Endothelial cell (in vitro differentiated cells): Measurements from ENCODE around the gene LMTK3. TPM values are rescaled to one million over a fixed set of nuclear protein-coding genes. Genes with fewer than 3 reads are reported as not detected.
"Not testable (repeated sequence)": the region's sequence is repeated elsewhere in the genome, so short reads cannot be mapped to it uniquely, and the experiment has no call there.

Experiments
- DNase-seq: peaks from one replicate; pipeline ENCODE4 v3.0.0; 2021; ENCODE audit warnings: low spot score
- H3K27ac Mint-ChIP-seq: one replicate; pipeline ENCODE4 v1.8.0; 2021; ENCODE audit warnings: mixed read lengths, inconsistent platforms; ENCODE audit not compliant: unreplicated experiment
- H3K27me3 Mint-ChIP-seq: one replicate; pipeline ENCODE4 v1.8.0; 2021; ENCODE audit warnings: mild to moderate bottlenecking, moderate library complexity, mixed read lengths, inconsistent platforms; ENCODE audit not compliant: unreplicated experiment
- H3K36me3 Mint-ChIP-seq: one replicate; pipeline ENCODE4 v1.8.0; 2021; ENCODE audit warnings: mild to moderate bottlenecking, low read depth, mixed read lengths, inconsistent platforms; ENCODE audit not compliant: unreplicated experiment
- H3K4me1 Mint-ChIP-seq: one replicate; pipeline ENCODE4 v1.8.0; 2021; ENCODE audit warnings: mild to moderate bottlenecking, mixed read lengths, inconsistent platforms; ENCODE audit not compliant: unreplicated experiment
- H3K4me3 Mint-ChIP-seq: one replicate; pipeline ENCODE4 v1.8.0; 2021; ENCODE audit warnings: mild to moderate bottlenecking, mixed read lengths, inconsistent platforms; ENCODE audit not compliant: unreplicated experiment
- H3K9me3 Mint-ChIP-seq: one replicate; pipeline ENCODE4 v1.8.0; 2021; ENCODE audit warnings: mixed read lengths, inconsistent platforms; ENCODE audit not compliant: unreplicated experiment
- total RNA-seq: library from RNA; stranded (reverse); fragmentation: NEBNext Ultra II Directional; extraction: Animal tissue kit (Norgen Biotek cat#: 25700); gene quantifications from one replicate; pipeline ENCODE4 v1.2.1, GENCODE V29; 2021; ENCODE audit not compliant: unreplicated experiment
- TF ChIP-seq, protein P1 (sequence below): fragments of 200-600 bp; sonication (generic); IDR thresholded peaks from one replicate; pipeline ENCODE4 v1.5.0; 2021; ENCODE audit warnings: antibody characterized with exemption; ENCODE audit not compliant: unreplicated experiment

The LMTK3 gene
- total RNA-seq, 1 donor from 2014 or later: 3.0 TPM

DNA sequence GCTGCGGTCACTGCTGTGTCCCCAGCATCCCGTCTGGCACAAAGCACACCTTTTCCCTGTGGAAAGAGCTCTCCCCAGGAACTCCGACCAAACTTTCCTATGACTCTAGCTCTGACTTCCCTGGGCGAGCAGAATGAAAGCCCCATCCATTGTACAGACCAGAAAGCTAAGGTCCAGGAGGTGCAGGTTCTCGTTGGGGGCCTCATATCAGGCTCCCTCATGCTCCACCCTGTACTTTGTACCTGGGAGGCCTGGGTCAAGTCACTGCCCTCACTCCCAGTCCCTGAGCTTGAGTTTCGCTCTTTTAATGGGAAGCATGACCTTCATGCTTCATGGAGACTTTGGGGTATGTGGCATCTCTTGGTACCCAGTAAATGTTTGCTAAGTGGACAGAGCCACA, 24.1 kb downstream of the LMTK3 start:
- no peak for DNase-seq
- Mint-ChIP-seq H3K36me3 (no peaks in the 10 kb centered on the region), H3K27me3 (peaks cover 23% of the 10 kb centered on the region), H3K9me3 (no peaks in the 10 kb centered on the region), H3K4me3 (no peak overlapping the region), H3K4me1 (peaks cover 20% of the 10 kb centered on the region), H3K27ac (no peak overlapping the region)
- TF ChIP-seq, protein P1, sequence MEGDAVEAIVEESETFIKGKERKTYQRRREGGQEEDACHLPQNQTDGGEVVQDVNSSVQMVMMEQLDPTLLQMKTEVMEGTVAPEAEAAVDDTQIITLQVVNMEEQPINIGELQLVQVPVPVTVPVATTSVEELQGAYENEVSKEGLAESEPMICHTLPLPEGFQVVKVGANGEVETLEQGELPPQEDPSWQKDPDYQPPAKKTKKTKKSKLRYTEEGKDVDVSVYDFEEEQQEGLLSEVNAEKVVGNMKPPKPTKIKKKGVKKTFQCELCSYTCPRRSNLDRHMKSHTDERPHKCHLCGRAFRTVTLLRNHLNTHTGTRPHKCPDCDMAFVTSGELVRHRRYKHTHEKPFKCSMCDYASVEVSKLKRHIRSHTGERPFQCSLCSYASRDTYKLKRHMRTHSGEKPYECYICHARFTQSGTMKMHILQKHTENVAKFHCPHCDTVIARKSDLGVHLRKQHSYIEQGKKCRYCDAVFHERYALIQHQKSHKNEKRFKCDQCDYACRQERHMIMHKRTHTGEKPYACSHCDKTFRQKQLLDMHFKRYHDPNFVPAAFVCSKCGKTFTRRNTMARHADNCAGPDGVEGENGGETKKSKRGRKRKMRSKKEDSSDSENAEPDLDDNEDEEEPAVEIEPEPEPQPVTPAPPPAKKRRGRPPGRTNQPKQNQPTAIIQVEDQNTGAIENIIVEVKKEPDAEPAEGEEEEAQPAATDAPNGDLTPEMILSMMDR: no peak

GRCh38 chr19:48486706-48487105, 24.9 kb downstream of the LMTK3 start:
- not testable (repeated sequence) for H3K4me3 Mint-ChIP-seq, DNase-seq, H3K36me3 Mint-ChIP-seq, H3K9me3 Mint-ChIP-seq, H3K27ac Mint-ChIP-seq
- peaks cover 13% of the 10 kb centered on the region for H3K4me1 Mint-ChIP-seq
- H3K27me3 Mint-ChIP-seq: peaks cover 22% of the 10 kb centered on the region

- TF ChIP-seq, protein P1: no peak
- no peaks in the 10 kb centered on the region for H3K9me3 Mint-ChIP-seq
- peaks cover 10% of the 10 kb centered on the region for H3K4me1 Mint-ChIP-seq
- peaks cover 26% of the 10 kb centered on the region for H3K27me3 Mint-ChIP-seq
- H3K27ac Mint-ChIP-seq: no peak overlapping the region
- no peaks in the 10 kb centered on the region for H3K36me3 Mint-ChIP-seq
- no peak for DNase-seq
- no peak overlapping the region for H3K4me3 Mint-ChIP-seq
Measured at GRCh38 chr19:48484931-48485612, 26.6 kb downstream of the LMTK3 start.

- peaks cover 30% of the 10 kb centered on the region for H3K27me3 Mint-ChIP-seq
- TF ChIP-seq, protein P1: no peak
- no peaks in the 10 kb centered on the region for H3K36me3 Mint-ChIP-seq
- peak overlapping the region; percentile 28 for H3K27ac Mint-ChIP-seq
- no peak for DNase-seq
- no peaks in the 10 kb centered on the region for H3K9me3 Mint-ChIP-seq
- H3K4me1 Mint-ChIP-seq: peaks cover 15% of the 10 kb centered on the region
- no peak overlapping the region for H3K4me3 Mint-ChIP-seq
Measured at GRCh38 chr19:48484247-48484893, 27.3 kb downstream of the LMTK3 start.

- no peak for DNase-seq
- no peaks in the 10 kb centered on the region for H3K36me3 Mint-ChIP-seq
- no peak overlapping the region for H3K27ac Mint-ChIP-seq
- peaks cover 27% of the 10 kb centered on the region for H3K27me3 Mint-ChIP-seq
- no peak overlapping the region for H3K4me3 Mint-ChIP-seq
- H3K9me3 Mint-ChIP-seq: no peaks in the 10 kb centered on the region
- TF ChIP-seq, protein P1: no peak
- peaks cover 16% of the 10 kb centered on the region for H3K4me1 Mint-ChIP-seq
Measured at GRCh38 chr19:48483301-48483700, 28.3 kb downstream of the LMTK3 start.
